ENCODE results near the gene DPYD. TPM values are rescaled to one million over a fixed set of nuclear protein-coding genes. Genes with fewer than 3 reads are reported as not detected.

Gene DPYD
- total RNA-seq, 1 donor from 2014 or later: 8.5 TPM

- no peak for DNase-seq (ENCODE audit: extremely low spot score, unreplicated experiment)
- Mint-ChIP-seq H3K4me1 (ENCODE audit: unreplicated experiment) (peaks cover 11% of the 10 kb centered on the region), H3K27me3 (no peaks in the 10 kb centered on the region), H3K4me3 (no peak overlapping the region), H3K36me3 (no peaks in the 10 kb centered on the region), H3K9me3 (no peaks in the 10 kb centered on the region), H3K27ac (no peak overlapping the region)
- no peak for TF ChIP-seq CTCF (conservative IDR thresholded peaks at IDR 0.05)
Observed at GRCh38 chr1:97088391-97088790, 832.4 kb downstream of the DPYD start.

GRCh38 chr1:97084546-97084945 is 836.3 kb downstream of the DPYD start:
- Mint-ChIP-seq H3K4me3 (no peak overlapping the region), H3K9me3 (no peaks in the 10 kb centered on the region), H3K27me3 (no peaks in the 10 kb centered on the region)

GRCh38 chr1:97082160-97082848 is 838.5 kb downstream of the DPYD start:
- no peaks in the 10 kb centered on the region for H3K9me3 Mint-ChIP-seq
- TF ChIP-seq CTCF (conservative IDR thresholded peaks at IDR 0.05): no peak
- H3K4me3 Mint-ChIP-seq: no peak overlapping the region
- no peaks in the 10 kb centered on the region for H3K36me3 Mint-ChIP-seq
- no peak for DNase-seq (ENCODE audit: extremely low spot score, unreplicated experiment)
- peaks cover 7% of the 10 kb centered on the region for H3K4me1 Mint-ChIP-seq (ENCODE audit: unreplicated experiment)
- H3K27me3 Mint-ChIP-seq: no peaks in the 10 kb centered on the region
- no peak overlapping the region for H3K27ac Mint-ChIP-seq

More at GRCh38 chr1:97084546-97084945, 836.3 kb downstream of the DPYD start:
- no peak for TF ChIP-seq CTCF (conservative IDR thresholded peaks at IDR 0.05)
- H3K4me1 Mint-ChIP-seq (ENCODE audit: unreplicated experiment): peaks cover 8% of the 10 kb centered on the region
- no peaks in the 10 kb centered on the region for H3K36me3 Mint-ChIP-seq
- DNase-seq (ENCODE audit: extremely low spot score, unreplicated experiment): no peak
- H3K27ac Mint-ChIP-seq: no peak overlapping the region

- H3K36me3 Mint-ChIP-seq: no peaks in the 10 kb centered on the region
- H3K27me3 Mint-ChIP-seq: no peaks in the 10 kb centered on the region
- H3K4me1 Mint-ChIP-seq (ENCODE audit: unreplicated experiment): peaks cover 7% of the 10 kb centered on the region
- no peaks in the 10 kb centered on the region for H3K9me3 Mint-ChIP-seq
- H3K4me3 Mint-ChIP-seq: no peak overlapping the region
- no peak for DNase-seq (ENCODE audit: extremely low spot score, unreplicated experiment)
- no peak overlapping the region for H3K27ac Mint-ChIP-seq
- no peak for TF ChIP-seq CTCF (conservative IDR thresholded peaks at IDR 0.05)
Observed at GRCh38 chr1:97078872-97079271, 842.0 kb downstream of the DPYD start.

- TF ChIP-seq CTCF (conservative IDR thresholded peaks at IDR 0.05): no peak
- peaks cover 4% of the 10 kb centered on the region for H3K4me1 Mint-ChIP-seq (ENCODE audit: unreplicated experiment)
- H3K4me3 Mint-ChIP-seq: no peak overlapping the region
- no peaks in the 10 kb centered on the region for H3K9me3 Mint-ChIP-seq
- H3K36me3 Mint-ChIP-seq: no peaks in the 10 kb centered on the region
- no peak overlapping the region for H3K27ac Mint-ChIP-seq
- H3K27me3 Mint-ChIP-seq: no peaks in the 10 kb centered on the region
- DNase-seq (ENCODE audit: extremely low spot score, unreplicated experiment): no peak
Observed at GRCh38 chr1:97077221-97077620, 843.6 kb downstream of the DPYD start.
